ENCODE data around the gene ABL2.
"Not testable (repeated sequence)": the region's sequence is repeated elsewhere in the genome, so short reads cannot be mapped to it uniquely, and the experiment has no call there.

ABL2 gene

DNA sequence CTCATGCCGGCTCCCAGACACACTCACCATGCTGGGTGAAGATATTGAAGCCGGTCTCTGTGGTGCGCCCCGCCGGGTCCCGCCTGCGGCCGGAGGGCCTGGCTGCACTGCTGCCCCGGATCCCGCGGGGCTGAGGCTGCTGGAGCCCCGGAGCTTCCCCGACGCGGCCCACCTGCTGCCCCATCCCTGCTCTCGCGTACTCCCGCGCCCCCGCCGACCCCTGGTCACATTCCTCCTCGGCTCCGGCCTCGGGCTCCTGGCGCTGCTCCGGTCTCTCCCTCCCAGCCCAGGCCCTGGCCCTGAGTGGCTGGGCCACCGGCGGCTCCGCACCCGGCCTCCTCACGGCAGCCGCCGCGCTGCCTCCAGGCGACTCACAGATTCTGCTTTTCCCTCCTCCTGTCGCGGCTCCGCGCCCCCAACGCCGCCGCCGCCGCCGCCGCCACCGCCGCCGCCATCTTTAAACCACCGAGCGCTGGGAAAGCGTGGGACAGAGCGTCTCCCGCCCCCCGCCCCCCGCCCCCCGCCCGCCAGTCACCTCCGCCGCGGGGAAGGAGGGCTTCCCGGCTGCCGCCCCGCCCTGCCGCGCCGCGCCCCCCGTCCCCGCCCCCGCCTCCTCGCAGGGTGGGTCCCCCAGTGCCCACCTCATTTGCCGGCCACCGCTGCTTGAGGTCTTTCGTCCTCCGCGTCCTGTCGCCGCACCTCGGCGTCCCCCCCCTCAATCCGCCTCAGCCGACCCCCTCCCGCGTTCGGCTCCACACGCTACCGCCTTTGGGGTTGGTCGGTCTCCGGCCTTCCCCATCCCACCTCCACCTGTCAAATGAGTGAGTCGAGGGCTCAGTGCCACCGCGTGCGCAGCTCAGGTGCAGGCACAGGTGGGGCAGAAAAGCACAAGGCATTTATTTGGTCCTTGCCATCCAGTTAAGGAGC lies at the start of gene ABL2:
Gene ABL2 (minus strand): TSS at position 464 of the 927 bp plus-strand sequence. CDS start 280 bp downstream, at position 184.
- Histone ChIP-seq H3K9me3 (ENCODE audit: insufficient read depth, low read length) (no peaks in the 10 kb centered on the region), H3K27me3 (ENCODE audit: insufficient read depth, insufficient read length) (peaks cover 3% of the 10 kb centered on the region), H3K4me1 (ENCODE audit: insufficient read depth, insufficient read length) (no peaks in the 10 kb centered on the region), H3K9ac (ENCODE audit: insufficient read length, low read depth) (peak within 1 kb of the TSS; percentile 90), H3K4me3 (ENCODE audit: insufficient read length, low read depth) (peak within 1 kb of the TSS; percentile 83), H3K36me3 (ENCODE audit: insufficient read depth, insufficient read length, low read length) (peaks cover 21% of the 10 kb centered on the region)
- TF ChIP-seq YY1 (IDR thresholded peaks at IDR 0.05; ENCODE audit: insufficient read depth, insufficient read length) (peak; percentile 29), ZNF274 (IDR thresholded peaks at IDR 0.05; ENCODE audit: low read depth, low read length) (no peak)
- DNase-seq (ENCODE audit: low read depth, low spot score): peak; percentile 35

DNA sequence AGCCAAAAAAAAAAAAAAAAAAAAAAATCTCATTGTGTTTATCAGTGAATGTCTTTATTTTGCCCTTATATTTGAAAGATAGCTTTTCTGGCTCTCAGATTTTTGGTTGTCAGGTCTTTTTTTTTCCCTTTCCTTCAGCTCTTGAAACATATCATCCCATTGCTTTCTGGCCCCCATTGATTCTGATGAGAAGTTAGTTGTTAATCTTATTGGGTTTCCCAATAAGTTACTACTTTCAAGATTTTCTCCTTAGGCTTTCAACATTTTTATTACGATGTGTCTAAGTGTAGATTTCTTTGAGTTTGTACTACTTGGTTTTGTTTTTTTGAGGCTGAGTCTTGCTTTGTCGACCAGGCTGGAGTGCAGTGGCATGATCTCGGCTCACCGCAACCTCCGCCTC lies 49.4 kb upstream of the ABL2 start:
- H3K36me3 ChIP-seq (ENCODE audit: insufficient read depth, insufficient read length, low read length): no peaks in the 10 kb centered on the region
- TF ChIP-seq ZNF274 (IDR thresholded peaks at IDR 0.05; ENCODE audit: low read depth, low read length) (no peak), YY1 (IDR thresholded peaks at IDR 0.05; ENCODE audit: insufficient read depth, insufficient read length) (no peak), SUZ12 (IDR thresholded peaks at IDR 0.05; ENCODE audit: extremely low read depth, insufficient read depth, insufficient read length) (no peak)
- no peak overlapping the region for H3K9ac ChIP-seq (ENCODE audit: insufficient read length, low read depth)
- DNase-seq (ENCODE audit: low read depth, low spot score): no peak
- no peak overlapping the region for H3K4me3 ChIP-seq (ENCODE audit: insufficient read length, low read depth)
- peaks cover 13% of the 10 kb centered on the region for H3K9me3 ChIP-seq (ENCODE audit: insufficient read depth, low read length)
- H3K4me1 ChIP-seq (ENCODE audit: insufficient read depth, insufficient read length): no peaks in the 10 kb centered on the region
- H3K27me3 ChIP-seq (ENCODE audit: insufficient read depth, insufficient read length): no peaks in the 10 kb centered on the region

DNA sequence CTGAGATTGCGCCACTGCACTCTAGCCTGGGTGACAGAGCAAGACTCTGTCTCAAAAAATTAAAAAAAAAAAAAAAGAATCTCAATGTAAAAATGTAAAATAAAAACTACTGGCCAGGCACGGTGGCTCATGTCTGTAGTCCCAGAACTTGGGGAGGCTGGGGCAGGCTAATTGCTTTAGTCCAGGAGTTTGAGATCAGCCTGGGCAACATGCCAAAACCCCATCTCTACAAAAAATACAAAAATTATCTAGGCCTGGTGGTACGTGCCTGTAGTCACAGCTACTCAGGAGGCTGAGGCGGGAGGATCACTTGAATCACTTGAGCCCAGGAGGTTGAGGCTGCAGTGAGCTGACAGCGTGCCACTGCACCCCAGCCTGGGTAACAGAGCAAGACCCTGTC lies 44.9 kb upstream of the ABL2 start:
- H3K9me3 ChIP-seq (ENCODE audit: insufficient read depth, low read length): peaks cover 11% of the 10 kb centered on the region
- H3K27me3 ChIP-seq (ENCODE audit: insufficient read depth, insufficient read length); H3K36me3 ChIP-seq (ENCODE audit: insufficient read depth, insufficient read length, low read length); DNase-seq (ENCODE audit: low read depth, low spot score); H3K4me3 ChIP-seq (ENCODE audit: insufficient read length, low read depth); H3K4me1 ChIP-seq (ENCODE audit: insufficient read depth, insufficient read length); H3K9ac ChIP-seq (ENCODE audit: insufficient read length, low read depth): not testable (repeated sequence)

DNA sequence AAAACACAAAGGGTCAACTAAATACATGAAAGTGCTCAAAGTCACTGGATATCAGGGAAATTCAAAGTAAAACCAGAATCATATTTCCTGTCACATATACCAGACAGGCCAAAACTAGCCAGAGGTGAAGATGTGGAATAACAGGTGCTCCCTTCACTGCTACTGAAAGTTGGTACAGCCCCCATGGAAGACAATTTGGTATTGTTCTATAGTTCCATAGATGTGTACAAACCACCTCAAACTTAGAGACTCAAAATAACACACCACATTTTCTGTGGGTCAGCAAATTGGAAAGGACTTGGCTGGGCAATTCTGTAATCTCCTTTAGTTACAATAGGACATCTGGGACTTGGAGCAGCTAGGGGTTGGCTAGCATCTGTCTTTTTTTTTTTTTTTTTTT lies 39.6 kb upstream of the ABL2 start:
- H3K36me3 ChIP-seq (ENCODE audit: insufficient read depth, insufficient read length, low read length): no peaks in the 10 kb centered on the region
- no peaks in the 10 kb centered on the region for H3K4me1 ChIP-seq (ENCODE audit: insufficient read depth, insufficient read length)
- H3K9me3 ChIP-seq (ENCODE audit: insufficient read depth, low read length): no peaks in the 10 kb centered on the region
- TF ChIP-seq ZNF274 (IDR thresholded peaks at IDR 0.05; ENCODE audit: low read depth, low read length) (no peak), SUZ12 (IDR thresholded peaks at IDR 0.05; ENCODE audit: extremely low read depth, insufficient read depth, insufficient read length) (no peak), YY1 (IDR thresholded peaks at IDR 0.05; ENCODE audit: insufficient read depth, insufficient read length) (no peak)
- H3K4me3 ChIP-seq (ENCODE audit: insufficient read length, low read depth): no peak overlapping the region
- H3K27me3 ChIP-seq (ENCODE audit: insufficient read depth, insufficient read length): no peaks in the 10 kb centered on the region
- no peak for DNase-seq (ENCODE audit: low read depth, low spot score)
- H3K9ac ChIP-seq (ENCODE audit: insufficient read length, low read depth): no peak overlapping the region

DNA sequence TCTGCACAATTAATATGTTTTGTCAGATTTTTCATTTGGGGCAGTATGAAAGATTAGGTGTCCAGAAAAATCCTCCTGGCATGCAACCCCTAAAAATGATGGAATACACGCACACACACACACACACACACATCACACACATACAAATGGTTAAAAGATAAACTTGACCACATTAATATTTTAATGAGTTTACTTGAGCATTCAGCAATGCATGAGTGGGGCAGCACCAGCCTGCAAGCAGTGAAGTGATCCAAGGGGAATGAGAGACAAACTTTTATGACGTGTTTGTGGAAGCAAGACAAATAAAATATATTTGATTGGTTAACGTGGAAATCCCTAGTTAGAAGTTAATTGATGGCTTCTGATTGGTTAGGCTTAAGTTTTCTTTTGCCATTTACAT lies 35.0 kb upstream of the ABL2 start:
- no peak overlapping the region for H3K9ac ChIP-seq (ENCODE audit: insufficient read length, low read depth)
- no peaks in the 10 kb centered on the region for H3K27me3 ChIP-seq (ENCODE audit: insufficient read depth, insufficient read length)
- DNase-seq (ENCODE audit: low read depth, low spot score): no peak
- H3K4me1 ChIP-seq (ENCODE audit: insufficient read depth, insufficient read length): no peaks in the 10 kb centered on the region
- H3K4me3 ChIP-seq (ENCODE audit: insufficient read length, low read depth): no peak overlapping the region
- no peaks in the 10 kb centered on the region for H3K36me3 ChIP-seq (ENCODE audit: insufficient read depth, insufficient read length, low read length)
- TF ChIP-seq ZNF274 (IDR thresholded peaks at IDR 0.05; ENCODE audit: low read depth, low read length): no peak
- no peak for TF ChIP-seq SUZ12 (IDR thresholded peaks at IDR 0.05; ENCODE audit: extremely low read depth, insufficient read depth, insufficient read length)
- no peak for TF ChIP-seq YY1 (IDR thresholded peaks at IDR 0.05; ENCODE audit: insufficient read depth, insufficient read length)
- no peaks in the 10 kb centered on the region for H3K9me3 ChIP-seq (ENCODE audit: insufficient read depth, low read length)

DNA sequence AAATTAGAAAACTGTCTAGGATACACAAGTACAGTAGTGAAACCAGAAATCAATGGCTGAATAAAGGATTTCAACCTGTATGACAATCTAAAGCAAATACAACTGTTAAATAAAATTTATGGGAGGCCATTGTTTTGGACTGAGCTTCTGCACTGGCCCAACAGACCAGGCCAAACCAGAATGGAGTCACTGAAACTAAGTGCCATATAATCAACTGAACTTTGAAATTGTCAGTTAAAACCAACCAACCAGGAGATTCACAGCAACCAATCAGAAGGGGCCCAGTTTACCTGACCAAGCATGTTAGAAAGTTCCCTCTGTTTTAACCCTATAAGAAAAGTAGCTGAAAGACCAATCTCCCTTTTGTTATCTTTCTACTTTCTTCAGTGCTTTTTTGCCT lies 33.6 kb upstream of the ABL2 start:
- H3K27me3 ChIP-seq (ENCODE audit: insufficient read depth, insufficient read length): no peaks in the 10 kb centered on the region
- H3K4me1 ChIP-seq (ENCODE audit: insufficient read depth, insufficient read length): no peaks in the 10 kb centered on the region
- H3K9me3 ChIP-seq (ENCODE audit: insufficient read depth, low read length): no peaks in the 10 kb centered on the region
- no peaks in the 10 kb centered on the region for H3K36me3 ChIP-seq (ENCODE audit: insufficient read depth, insufficient read length, low read length)
- TF ChIP-seq YY1 (IDR thresholded peaks at IDR 0.05; ENCODE audit: insufficient read depth, insufficient read length) (no peak), ZNF274 (IDR thresholded peaks at IDR 0.05; ENCODE audit: low read depth, low read length) (no peak), SUZ12 (IDR thresholded peaks at IDR 0.05; ENCODE audit: extremely low read depth, insufficient read depth, insufficient read length) (no peak)
- no peak overlapping the region for H3K9ac ChIP-seq (ENCODE audit: insufficient read length, low read depth)
- H3K4me3 ChIP-seq (ENCODE audit: insufficient read length, low read depth): no peak overlapping the region
- no peak for DNase-seq (ENCODE audit: low read depth, low spot score)

DNA sequence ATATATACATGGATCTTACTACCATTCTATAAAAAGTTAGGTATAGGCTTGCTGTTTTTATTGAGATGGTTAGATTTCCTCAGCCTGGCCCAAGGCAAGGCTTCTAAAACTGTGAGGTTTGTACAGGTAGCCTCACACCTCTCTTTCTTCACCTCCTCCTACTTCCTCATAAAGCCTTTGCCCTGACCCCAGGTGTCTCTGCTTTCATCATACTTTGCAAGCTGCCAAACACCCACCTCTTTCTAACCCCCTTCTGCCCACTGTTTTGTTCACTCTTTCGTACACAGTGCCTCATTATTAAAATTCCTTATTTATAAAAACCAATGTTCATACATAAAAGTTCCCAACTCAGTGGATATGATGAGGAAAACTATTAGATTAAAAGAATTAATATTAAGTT lies 32.7 kb upstream of the ABL2 start:
- DNase-seq (ENCODE audit: low read depth, low spot score): no peak
- Histone ChIP-seq H3K9me3 (ENCODE audit: insufficient read depth, low read length) (no peaks in the 10 kb centered on the region), H3K36me3 (ENCODE audit: insufficient read depth, insufficient read length, low read length) (no peaks in the 10 kb centered on the region), H3K27me3 (ENCODE audit: insufficient read depth, insufficient read length) (no peaks in the 10 kb centered on the region), H3K4me1 (ENCODE audit: insufficient read depth, insufficient read length) (no peaks in the 10 kb centered on the region), H3K4me3 (ENCODE audit: insufficient read length, low read depth) (no peak overlapping the region), H3K9ac (ENCODE audit: insufficient read length, low read depth) (no peak overlapping the region)
- no peak for TF ChIP-seq ZNF274 (IDR thresholded peaks at IDR 0.05; ENCODE audit: low read depth, low read length)
- no peak for TF ChIP-seq YY1 (IDR thresholded peaks at IDR 0.05; ENCODE audit: insufficient read depth, insufficient read length)
- no peak for TF ChIP-seq SUZ12 (IDR thresholded peaks at IDR 0.05; ENCODE audit: extremely low read depth, insufficient read depth, insufficient read length)
